T-helper 1 cell treated with Interleukin-12 subunit alpha and Interleukin-12 subunit beta and Interleukin-4 antibody, amounts not matched to agents 30 μg/mL and 1 μg/mL, for 36 hours (primary cell): Measurements from ENCODE around the gene RCBTB2.

Source experiments
- H3K27ac Mint-ChIP-seq: one replicate; pipeline ENCODE4 v1.8.0; 2021; ENCODE audit warnings: mild to moderate bottlenecking, mixed read lengths
- H3K27me3 Mint-ChIP-seq: one replicate; pipeline ENCODE4 v1.8.0; 2021; ENCODE audit warnings: low read depth, mixed read lengths
- H3K36me3 Mint-ChIP-seq: one replicate; pipeline ENCODE4 v1.8.0; 2021; ENCODE audit warnings: low read depth, mixed read lengths
- H3K4me1 Mint-ChIP-seq: one replicate; pipeline ENCODE4 v1.8.0; 2021; ENCODE audit warnings: low read depth, mixed read lengths
- H3K4me3 Mint-ChIP-seq: one replicate; pipeline ENCODE4 v1.8.0; 2021; ENCODE audit warnings: mild to moderate bottlenecking, moderate library complexity, mixed read lengths
- H3K9me3 Mint-ChIP-seq: one replicate; pipeline ENCODE4 v1.8.0; 2021; ENCODE audit warnings: mixed read lengths

Gene RCBTB2

GRCh38 chr13:48501705-48502104 lies 31.2 kb downstream of the RCBTB2 start:
- Mint-ChIP-seq H3K4me3 (no peak overlapping the region), H3K27me3 (peaks cover 16% of the 10 kb centered on the region), H3K9me3 (no peaks in the 10 kb centered on the region)

DNA sequence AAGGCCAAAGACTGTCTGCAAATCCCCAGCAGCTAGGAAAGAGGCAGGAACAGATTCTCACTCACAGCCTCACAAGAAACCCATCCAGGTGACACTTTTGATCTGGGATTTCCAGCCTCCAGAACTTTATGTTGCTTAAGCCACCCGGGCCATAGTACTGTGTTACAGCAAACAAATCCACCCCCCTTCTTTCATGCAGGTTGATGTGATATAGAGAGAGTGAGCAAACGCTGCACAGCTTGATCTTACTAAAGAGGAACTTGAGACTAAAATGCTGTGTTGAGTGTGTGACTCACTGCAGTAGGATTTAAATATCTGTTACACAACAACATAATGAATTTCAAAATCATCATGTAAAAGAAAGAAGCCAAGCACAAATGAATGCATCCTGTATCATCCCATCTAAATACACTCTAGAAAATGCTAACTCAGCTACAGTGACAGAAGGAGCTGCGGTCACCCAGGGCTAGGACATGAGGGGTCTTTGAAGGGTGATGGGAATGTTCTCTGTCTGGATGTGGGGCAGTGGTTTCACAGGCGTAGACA lies 32.2 kb downstream of the RCBTB2 start:
- Mint-ChIP-seq H3K4me3 (no peak overlapping the region), H3K9me3 (no peaks in the 10 kb centered on the region), H3K4me1 (peaks cover 65% of the 10 kb centered on the region), H3K27me3 (peaks cover 13% of the 10 kb centered on the region), H3K27ac (no peak overlapping the region), H3K36me3 (peaks cover 19% of the 10 kb centered on the region)

More at GRCh38 chr13:48501705-48502104, 31.2 kb downstream of the RCBTB2 start:
- no peak overlapping the region for H3K27ac Mint-ChIP-seq
- H3K36me3 Mint-ChIP-seq, result peaks cover 25% of the 10 kb centered on the region
- peaks cover 67% of the 10 kb centered on the region for H3K4me1 Mint-ChIP-seq

DNA sequence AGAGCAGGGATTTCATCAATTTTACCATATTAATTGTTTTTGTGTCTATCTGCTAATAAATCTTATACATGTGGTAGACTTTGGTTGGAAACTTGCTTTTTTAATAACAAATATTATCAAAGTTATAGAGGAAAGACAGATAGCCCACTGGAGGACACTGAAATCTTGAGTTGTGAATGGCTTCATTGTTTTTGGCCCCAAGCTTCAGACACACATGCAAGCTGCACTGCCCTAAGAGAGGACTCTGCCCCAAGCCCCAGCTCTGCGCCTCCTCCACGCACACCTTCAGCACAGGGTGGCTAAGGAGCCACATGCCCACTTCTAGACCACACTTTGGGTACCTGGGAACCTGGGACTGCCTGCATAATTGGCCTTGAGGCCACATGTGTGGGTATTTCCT lies 35.2 kb downstream of the RCBTB2 start:
- peaks cover 6% of the 10 kb centered on the region for H3K27me3 Mint-ChIP-seq
- peaks cover 15% of the 10 kb centered on the region for H3K36me3 Mint-ChIP-seq
- H3K9me3 Mint-ChIP-seq, result no peaks in the 10 kb centered on the region
- H3K27ac Mint-ChIP-seq, result no peak overlapping the region
- no peak overlapping the region for H3K4me3 Mint-ChIP-seq
- peaks cover 39% of the 10 kb centered on the region for H3K4me1 Mint-ChIP-seq

- Mint-ChIP-seq H3K27ac (peak overlapping the region; percentile 54), H3K36me3 (peaks cover 12% of the 10 kb centered on the region), H3K4me3 (peak overlapping the region; percentile 53), H3K9me3 (no peaks in the 10 kb centered on the region), H3K27me3 (peaks cover 6% of the 10 kb centered on the region), H3K4me1 (peaks cover 35% of the 10 kb centered on the region)
Measured at GRCh38 chr13:48496271-48497161, 36.4 kb downstream of the RCBTB2 start.

DNA sequence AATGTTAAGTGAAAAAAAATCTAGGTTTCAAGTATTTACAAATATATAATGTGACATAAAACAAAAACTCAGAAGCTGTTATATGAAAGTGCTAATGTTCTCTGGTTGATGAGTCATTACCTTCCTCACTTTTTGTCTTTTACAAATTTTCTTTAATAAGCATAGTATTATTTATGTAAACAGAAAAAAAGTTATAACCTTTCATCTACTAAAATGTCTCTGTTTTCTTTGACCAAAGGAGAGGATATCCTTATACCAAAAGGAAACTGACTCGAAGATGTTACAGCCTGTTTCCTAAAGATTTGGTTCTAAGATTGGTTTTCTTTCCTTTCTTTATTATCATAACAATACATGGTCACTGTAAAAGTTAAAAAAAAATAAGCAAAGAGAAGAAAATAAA lies 38.0 kb downstream of the RCBTB2 start:
- H3K36me3 Mint-ChIP-seq, result peaks cover 12% of the 10 kb centered on the region
- no peak overlapping the region for H3K4me3 Mint-ChIP-seq
- H3K27me3 Mint-ChIP-seq, result peaks cover 6% of the 10 kb centered on the region
- no peaks in the 10 kb centered on the region for H3K9me3 Mint-ChIP-seq
- H3K27ac Mint-ChIP-seq, result no peak overlapping the region
- H3K4me1 Mint-ChIP-seq, result peaks cover 35% of the 10 kb centered on the region

DNA sequence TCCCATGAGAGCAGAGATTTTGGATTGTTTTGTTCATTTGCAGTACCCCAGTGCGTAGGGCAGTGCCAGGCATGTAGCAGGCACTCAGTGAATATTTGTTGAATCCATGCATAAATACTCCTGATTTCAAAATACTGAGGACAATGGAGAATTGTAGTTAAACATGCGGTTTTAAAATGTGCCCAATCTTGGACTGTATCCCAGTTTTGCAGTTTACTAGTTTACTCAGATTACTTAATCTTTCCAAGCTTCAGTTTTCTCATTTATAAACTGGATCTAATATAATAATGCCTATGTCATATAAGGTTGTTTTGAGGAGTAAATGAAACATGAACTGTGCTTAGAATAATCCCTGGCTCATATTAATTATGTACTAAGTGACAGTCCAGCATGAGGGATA lies 39.0 kb downstream of the RCBTB2 start:
- Mint-ChIP-seq H3K27me3 (no peaks in the 10 kb centered on the region), H3K27ac (no peak overlapping the region), H3K9me3 (no peaks in the 10 kb centered on the region), H3K36me3 (peaks cover 12% of the 10 kb centered on the region), H3K4me3 (no peak overlapping the region), H3K4me1 (peaks cover 35% of the 10 kb centered on the region)

DNA sequence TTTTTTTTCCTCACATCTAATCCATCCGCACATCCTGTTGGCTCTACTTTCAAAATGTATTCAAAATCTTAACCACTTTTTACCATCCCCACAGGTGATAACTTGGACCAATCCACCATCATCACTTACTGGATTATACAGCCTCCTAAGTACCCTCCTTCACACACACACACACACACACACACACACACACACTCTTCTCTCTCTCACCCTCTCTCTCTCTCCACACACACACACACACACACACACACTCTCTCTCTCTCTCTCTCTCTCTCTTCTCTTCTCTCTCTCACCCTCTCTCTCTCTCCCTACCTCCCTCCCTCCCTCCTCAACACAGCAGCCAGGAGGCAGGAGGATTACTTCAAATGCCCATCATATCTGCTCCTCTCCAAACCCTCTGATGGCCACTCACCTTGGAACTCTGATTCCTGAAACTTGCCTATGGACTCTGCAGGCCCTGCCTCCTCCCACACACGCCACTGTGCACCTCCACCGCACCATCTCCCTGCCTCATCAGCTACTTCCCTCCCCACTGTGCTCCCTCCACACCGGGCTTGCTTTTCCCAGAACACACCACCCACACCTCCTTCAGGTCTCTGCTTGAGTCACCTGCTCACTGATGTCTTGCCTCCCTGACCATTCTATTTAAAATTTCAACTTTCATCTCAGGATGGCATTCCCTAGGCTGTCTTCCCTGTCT lies 39.7 kb downstream of the RCBTB2 start:
- Mint-ChIP-seq H3K27ac (no peak overlapping the region), H3K27me3 (no peaks in the 10 kb centered on the region), H3K4me3 (no peak overlapping the region), H3K9me3 (no peaks in the 10 kb centered on the region), H3K4me1 (peaks cover 34% of the 10 kb centered on the region), H3K36me3 (peaks cover 13% of the 10 kb centered on the region)

- Mint-ChIP-seq H3K27me3 (no peaks in the 10 kb centered on the region), H3K27ac (no peak overlapping the region), H3K4me1 (peaks cover 35% of the 10 kb centered on the region), H3K9me3 (no peaks in the 10 kb centered on the region), H3K4me3 (no peak overlapping the region), H3K36me3 (peaks cover 15% of the 10 kb centered on the region)
Measured at GRCh38 chr13:48492470-48493065, 40.3 kb downstream of the RCBTB2 start.

DNA sequence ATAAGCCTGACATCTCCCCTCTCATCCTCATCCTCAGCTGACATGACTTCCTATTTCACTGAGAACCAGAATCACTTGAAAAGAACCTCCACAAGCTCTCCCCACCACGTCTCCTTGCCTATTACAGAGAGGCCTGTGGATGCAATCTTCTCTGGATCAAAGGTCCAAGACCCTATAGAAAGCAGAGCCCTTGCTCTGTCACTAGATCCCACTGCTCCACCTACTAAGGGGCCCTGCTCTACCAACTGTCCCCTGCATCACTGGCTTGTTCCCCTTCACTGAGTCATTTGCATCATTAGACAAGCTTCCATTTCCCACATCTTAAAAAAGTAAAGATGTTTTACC lies 40.8 kb downstream of the RCBTB2 start:
- Mint-ChIP-seq H3K27me3 (no peaks in the 10 kb centered on the region), H3K27ac (no peak overlapping the region), H3K4me1 (peaks cover 33% of the 10 kb centered on the region), H3K36me3 (peaks cover 19% of the 10 kb centered on the region), H3K9me3 (no peaks in the 10 kb centered on the region), H3K4me3 (no peak overlapping the region)

DNA sequence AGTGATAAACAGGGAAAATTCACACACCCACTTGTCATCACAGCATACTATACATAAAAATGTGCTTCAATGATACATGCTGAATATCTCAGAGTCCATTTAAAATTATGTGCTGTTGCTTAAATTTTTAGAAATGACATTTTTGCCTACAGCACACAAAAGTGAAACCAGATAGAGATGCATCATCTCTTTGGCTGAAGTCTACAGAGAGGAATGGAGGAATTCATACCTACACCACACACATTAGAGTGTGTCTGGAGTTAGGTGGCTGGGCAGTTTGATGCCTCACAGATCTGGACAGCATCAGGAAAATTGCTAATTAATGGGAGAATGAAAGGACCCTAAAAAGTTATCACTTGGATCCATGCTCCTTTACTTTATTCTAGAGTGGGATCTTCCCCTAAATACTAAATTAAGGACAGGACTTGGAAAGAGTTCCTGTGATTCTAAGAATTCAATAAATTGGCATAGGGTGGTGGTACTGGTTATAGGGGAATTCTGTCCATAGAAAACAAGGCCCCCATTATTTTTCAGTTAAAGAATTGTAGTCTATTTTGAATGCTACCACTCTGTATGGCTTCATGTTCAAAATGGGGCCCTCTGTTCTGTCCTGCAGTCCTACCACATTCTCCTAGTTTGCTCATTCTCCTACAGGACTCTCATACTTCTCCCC lies 41.3 kb downstream of the RCBTB2 start:
- H3K27ac Mint-ChIP-seq, result peak overlapping the region; percentile 74
- H3K4me1 Mint-ChIP-seq, result peaks cover 32% of the 10 kb centered on the region
- H3K36me3 Mint-ChIP-seq, result peaks cover 18% of the 10 kb centered on the region
- no peaks in the 10 kb centered on the region for H3K27me3 Mint-ChIP-seq
- H3K9me3 Mint-ChIP-seq, result no peaks in the 10 kb centered on the region
- H3K4me3 Mint-ChIP-seq, result no peak overlapping the region

- Mint-ChIP-seq H3K9me3 (no peaks in the 10 kb centered on the region), H3K27ac (no peak overlapping the region), H3K27me3 (no peaks in the 10 kb centered on the region), H3K4me1 (peaks cover 25% of the 10 kb centered on the region), H3K4me3 (no peak overlapping the region), H3K36me3 (peaks cover 21% of the 10 kb centered on the region)
Measured at GRCh38 chr13:48490241-48490640, 42.6 kb downstream of the RCBTB2 start.

DNA sequence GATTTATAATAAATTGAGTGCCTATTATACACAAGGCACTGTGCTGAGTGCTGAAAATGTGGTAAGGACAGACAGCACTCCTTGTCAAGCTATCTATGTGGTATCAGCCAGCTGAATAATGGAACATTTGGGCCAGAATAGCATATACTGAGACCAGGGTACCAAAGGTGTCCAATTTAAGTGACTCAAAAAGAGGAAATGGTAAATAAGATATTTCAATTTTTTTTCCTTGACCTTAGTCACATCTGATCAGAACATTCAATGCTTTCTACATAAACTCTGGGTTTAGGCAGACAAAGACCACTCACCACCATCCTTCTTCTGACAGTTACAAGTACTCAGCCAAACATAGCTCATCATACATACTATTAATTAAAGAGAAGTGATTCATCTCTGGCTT lies 43.2 kb downstream of the RCBTB2 start:
- no peak overlapping the region for H3K4me3 Mint-ChIP-seq
- H3K4me1 Mint-ChIP-seq, result peaks cover 25% of the 10 kb centered on the region
- H3K27ac Mint-ChIP-seq, result no peak overlapping the region
- peaks cover 23% of the 10 kb centered on the region for H3K36me3 Mint-ChIP-seq
- no peaks in the 10 kb centered on the region for H3K9me3 Mint-ChIP-seq
- no peaks in the 10 kb centered on the region for H3K27me3 Mint-ChIP-seq

GRCh38 chr13:48488995-48489394 lies 43.9 kb downstream of the RCBTB2 start:
- Mint-ChIP-seq H3K27me3 (no peaks in the 10 kb centered on the region), H3K36me3 (peaks cover 23% of the 10 kb centered on the region), H3K27ac (peak overlapping the region; percentile 60), H3K4me1 (peaks cover 25% of the 10 kb centered on the region), H3K9me3 (no peaks in the 10 kb centered on the region), H3K4me3 (peak overlapping the region; percentile 49)

GRCh38 chr13:48487968-48488367 lies 44.9 kb downstream of the RCBTB2 start:
- no peaks in the 10 kb centered on the region for H3K9me3 Mint-ChIP-seq
- no peak overlapping the region for H3K4me3 Mint-ChIP-seq
- peaks cover 25% of the 10 kb centered on the region for H3K4me1 Mint-ChIP-seq
- peaks cover 28% of the 10 kb centered on the region for H3K36me3 Mint-ChIP-seq
- no peaks in the 10 kb centered on the region for H3K27me3 Mint-ChIP-seq
- H3K27ac Mint-ChIP-seq, result no peak overlapping the region
